AG04450 (cell line): Measurements from ENCODE around the gene KCNK15. TPM values are rescaled to one million over a fixed set of nuclear protein-coding genes. Genes with fewer than 3 reads are reported as not detected.

Source experiments
- CTCF ChIA-PET: fragments of 300-600, 350-600 bp; formaldehyde crosslinking; extraction: SDS; loops from one replicate; lab custom pipeline; 2022; ENCODE audit warnings: antibody characterized with exemption, inconsistent platforms; lab: Charles Lee
- POLR2A ChIA-PET: fragments of 350-600 bp; formaldehyde crosslinking; extraction: SDS; loops from one replicate; lab custom pipeline; 2021; ENCODE audit warnings: antibody characterized with exemption, inconsistent platforms; lab: Yijun Ruan, JAX
- DNase-seq: peaks from one replicate; pipeline ENCODE4 v3.0.0-alpha.2; 2011; ENCODE audit warnings: low read depth, low spot score
- H3K27ac ChIP-seq: one replicate; pipeline ENCODE4 v1.5.1; 2012; ENCODE audit warnings: low read depth, low read length, control low read depth
- H3K27me3 ChIP-seq: one replicate; pipeline ENCODE4 v1.6.0; 2012; ENCODE audit warnings: low read length; ENCODE audit not compliant: control insufficient read depth, insufficient read depth
- H3K4me3 ChIP-seq: 2 replicates; pipeline ENCODE4 v1.5.1; 2011; ENCODE audit warnings: mild to moderate bottlenecking, low read depth, low read length, control low read depth
- H3K9me3 ChIP-seq: 2 replicates; pipeline ENCODE4 v1.5.1; 2012; ENCODE audit warnings: low read length; ENCODE audit not compliant: control insufficient read depth, insufficient read depth
- CTCF ChIP-seq: IDR thresholded peaks from 2 replicates; pipeline ENCODE4 v1.5.1; 2011; ENCODE audit warnings: low read depth, low read length, control low read depth, inconsistent platforms
- polyA plus RNA-seq: library from polyadenylated mRNA; depleted of rRNA; stranded (reverse); fragments of >200 nt; gene quantifications from 2 replicates; pipeline ENCODE4 v1.2.3, GENCODE V29; 2011

Gene KCNK15
- polyA plus RNA-seq, 1 experiment, result not detected

- TF ChIP-seq CTCF, result no peak
- CTCF ChIA-PET, result interaction anchor here (1.9 kb wide), 1 partner anchor 23 kb away, joined by 4 read pairs; no protein-coding TSS in a partner anchor
- no peak for DNase-seq
- Histone ChIP-seq H3K27ac (no peak overlapping the region), H3K4me3 (no peak overlapping the region), H3K9me3 (no peaks in the 10 kb centered on the region), H3K27me3 (peaks cover 21% of the 10 kb centered on the region)
- POLR2A ChIA-PET, result no interaction called here
Measured at GRCh38 chr20:44770484-44771171, 25.0 kb downstream of the KCNK15 start.

GRCh38 chr20:44771172-44771535 is 25.5 kb downstream of the KCNK15 start:
- H3K27ac ChIP-seq, result no peak overlapping the region
- ChIA-PET POLR2A (no interaction called here), CTCF (interaction anchor here (1.9 kb wide), 1 partner anchor 23 kb away, joined by 4 read pairs; no protein-coding TSS in a partner anchor)
- peaks cover 21% of the 10 kb centered on the region for H3K27me3 ChIP-seq
- no peak for TF ChIP-seq CTCF
- H3K4me3 ChIP-seq, result no peak overlapping the region
- H3K9me3 ChIP-seq, result no peaks in the 10 kb centered on the region
- DNase-seq, result no peak

- Histone ChIP-seq H3K4me3 (no peak overlapping the region), H3K9me3 (no peaks in the 10 kb centered on the region), H3K27me3 (peaks cover 18% of the 10 kb centered on the region), H3K27ac (no peak overlapping the region)
- no peak for DNase-seq
- TF ChIP-seq CTCF, result no peak
- ChIA-PET POLR2A (no interaction called here), CTCF (no interaction called here)
Measured at GRCh38 chr20:44772636-44773035, 27.0 kb downstream of the KCNK15 start.

GRCh38 chr20:44773070-44773829 is 27.6 kb downstream of the KCNK15 start:
- DNase-seq, result no peak
- H3K27me3 ChIP-seq, result peaks cover 17% of the 10 kb centered on the region
- no peak for TF ChIP-seq CTCF
- POLR2A ChIA-PET, result no interaction called here
- no peaks in the 10 kb centered on the region for H3K9me3 ChIP-seq
- CTCF ChIA-PET, result interaction anchor here (1.4 kb wide), 1 partner anchor 26 kb away, joined by 4 read pairs; no protein-coding TSS in a partner anchor
- no peak overlapping the region for H3K4me3 ChIP-seq
- no peak overlapping the region for H3K27ac ChIP-seq

- no peaks in the 10 kb centered on the region for H3K9me3 ChIP-seq
- ChIA-PET CTCF (no interaction called here), POLR2A (no interaction called here)
- H3K27me3 ChIP-seq, result peaks cover 5% of the 10 kb centered on the region
- TF ChIP-seq CTCF, result no peak
- H3K27ac ChIP-seq, result no peak overlapping the region
- DNase-seq, result no peak
- no peak overlapping the region for H3K4me3 ChIP-seq
Measured at GRCh38 chr20:44776980-44777379, 31.3 kb downstream of the KCNK15 start.
